WTC11 (cell line): Measurements from ENCODE around the gene IPO11. TPM values are rescaled to one million over a fixed set of nuclear protein-coding genes. Genes with fewer than 3 reads are reported as not detected.

ENCODE experiments used
- ATAC-seq: fragments of 200-7000 bp; cut with Tn5 transposase; 2 replicates; pipeline ENCODE4 v1.10.0; 2021; ENCODE audit warnings: mild to moderate bottlenecking, moderate library complexity
- CTCF ChIA-PET: fragments of 300-600 bp; sonication (Branson Sonifier 250); formaldehyde crosslinking; loops from one replicate; lab custom pipeline; 2021; ENCODE audit warnings: antibody characterized with exemption; lab: Charles Lee
- POLR2A ChIA-PET: fragments of 350-600 bp; sonication (Branson Sonifier 250); formaldehyde crosslinking; loops from one replicate; lab custom pipeline; 2021; ENCODE audit warnings: antibody characterized with exemption; lab: Charles Lee
- DNase-seq: peaks from one replicate; pipeline ENCODE4 v3.0.0; 2021; ENCODE audit warnings: low spot score
- H3K27ac Mint-ChIP-seq: 2 replicates; pipeline ENCODE4 v1.8.0; 2021; ENCODE audit warnings: mixed read lengths
- H3K27me3 Mint-ChIP-seq: 2 replicates; pipeline ENCODE4 v1.8.0; 2021; ENCODE audit warnings: low read depth, mild to moderate bottlenecking, moderate library complexity, mixed read lengths
- H3K36me3 Mint-ChIP-seq: 2 replicates; pipeline ENCODE4 v1.8.0; 2021; ENCODE audit warnings: mixed read lengths
- H3K4me1 Mint-ChIP-seq: 2 replicates; pipeline ENCODE4 v1.8.0; 2022; ENCODE audit warnings: mixed read lengths
- H3K4me3 Mint-ChIP-seq: 2 replicates; pipeline ENCODE4 v1.8.0; 2021; ENCODE audit warnings: mild to moderate bottlenecking, moderate library complexity, mixed read lengths
- H3K9me3 Mint-ChIP-seq: 2 replicates; pipeline ENCODE4 v1.8.0; 2021; ENCODE audit warnings: mixed read lengths
- AFF4 ChIP-seq: sonication (generic); formaldehyde crosslinking; IDR thresholded peaks from 2 replicates; pipeline ENCODE4 v1.8.1; 2023; ENCODE audit warnings: mild to moderate bottlenecking, missing genetic modification reagents, borderline replicate concordance
- ATF1 ChIP-seq: sonication (generic); formaldehyde crosslinking; IDR thresholded peaks from 2 replicates; pipeline ENCODE4 v1.8.1; 2023; ENCODE audit warnings: mild to moderate bottlenecking, moderate library complexity, missing genetic modification reagents
- ETV6 ChIP-seq: sonication (generic); formaldehyde crosslinking; IDR thresholded peaks from 2 replicates; pipeline ENCODE4 v1.8.1; 2022; ENCODE audit warnings: mild to moderate bottlenecking, missing genetic modification reagents
- FOXJ3 ChIP-seq: sonication (generic); formaldehyde crosslinking; IDR thresholded peaks from 2 replicates; pipeline ENCODE4 v1.9.0; 2021; ENCODE audit warnings: missing genetic modification reagents, mild to moderate bottlenecking, borderline replicate concordance
- FOXK1 ChIP-seq: sonication (generic); formaldehyde crosslinking; IDR thresholded peaks from 2 replicates; pipeline ENCODE4 v1.8.0; 2022; ENCODE audit warnings: mild to moderate bottlenecking, moderate library complexity, missing genetic modification reagents
- FOXP4 ChIP-seq: sonication (generic); formaldehyde crosslinking; IDR thresholded peaks from 2 replicates; pipeline ENCODE4 v1.8.0; 2022; ENCODE audit warnings: mild to moderate bottlenecking, missing genetic modification reagents
- GRHL2 ChIP-seq: fragments of 250-450 bp; sonication (Bioruptor Pico); IDR thresholded peaks from 2 replicates; pipeline ENCODE4 v1.8.0; 2022; ENCODE audit warnings: mild to moderate bottlenecking, moderate library complexity; ENCODE audit not compliant: insufficient replicate concordance, severe bottlenecking
- GTF2I ChIP-seq: fragments of 250-450 bp; sonication (Bioruptor Pico); conservative IDR thresholded peaks from 2 replicates; pipeline ENCODE4 v1.4.0; 2021; ENCODE audit warnings: mild to moderate bottlenecking
- MXD4 ChIP-seq: fragments of 250-450 bp; sonication (Bioruptor Pico); IDR thresholded peaks from 2 replicates; pipeline ENCODE4 v1.8.0; 2021; ENCODE audit warnings: mild to moderate bottlenecking, moderate library complexity, borderline replicate concordance
- NFATC4 ChIP-seq: fragments of 250-450 bp; sonication (Bioruptor Pico); IDR thresholded peaks from 2 replicates; pipeline ENCODE4 v1.9.0; 2021; ENCODE audit warnings: mild to moderate bottlenecking
- OVOL2 ChIP-seq: fragments of 250-450 bp; sonication (Bioruptor Pico); IDR thresholded peaks from 2 replicates; pipeline ENCODE4 v1.9.0; 2021; ENCODE audit warnings: mild to moderate bottlenecking, borderline replicate concordance
- SOX15 ChIP-seq: fragments of 250-450 bp; sonication (Bioruptor Pico); IDR thresholded peaks from 2 replicates; pipeline ENCODE4 v1.9.0; 2021; ENCODE audit warnings: mild to moderate bottlenecking
- ZBTB21 ChIP-seq: sonication (generic); formaldehyde crosslinking; IDR thresholded peaks from 2 replicates; pipeline ENCODE4 v1.8.1; 2023; ENCODE audit warnings: mild to moderate bottlenecking, missing genetic modification reagents, borderline replicate concordance
- ZNF121 ChIP-seq: sonication (generic); formaldehyde crosslinking; IDR thresholded peaks from 2 replicates; pipeline ENCODE4 v1.8.0; 2023; ENCODE audit warnings: missing genetic modification reagents
- ZNF138 ChIP-seq: sonication (generic); formaldehyde crosslinking; conservative IDR thresholded peaks from 2 replicates; pipeline ENCODE4 v1.8.1; 2022; ENCODE audit warnings: mild to moderate bottlenecking, moderate library complexity, missing genetic modification reagents
- ZNF396 ChIP-seq: fragments of 250-450 bp; sonication (Bioruptor Pico); IDR thresholded peaks from 2 replicates; pipeline ENCODE4 v1.8.0; 2021; ENCODE audit warnings: mild to moderate bottlenecking, moderate library complexity, borderline replicate concordance
- total RNA-seq: library from RNA; stranded (reverse); gene quantifications from 3 replicates; pipeline ENCODE4 v1.2.3, GENCODE V29; 2021
- TF ChIP-seq, protein P1 (sequence below): sonication (generic); formaldehyde crosslinking; IDR thresholded peaks from 2 replicates; pipeline ENCODE4 v1.8.0; 2022; ENCODE audit warnings: missing genetic modification reagents

The IPO11 gene
- total RNA-seq, 1 experiment from 2014 or later: 61.9 TPM

DNA sequence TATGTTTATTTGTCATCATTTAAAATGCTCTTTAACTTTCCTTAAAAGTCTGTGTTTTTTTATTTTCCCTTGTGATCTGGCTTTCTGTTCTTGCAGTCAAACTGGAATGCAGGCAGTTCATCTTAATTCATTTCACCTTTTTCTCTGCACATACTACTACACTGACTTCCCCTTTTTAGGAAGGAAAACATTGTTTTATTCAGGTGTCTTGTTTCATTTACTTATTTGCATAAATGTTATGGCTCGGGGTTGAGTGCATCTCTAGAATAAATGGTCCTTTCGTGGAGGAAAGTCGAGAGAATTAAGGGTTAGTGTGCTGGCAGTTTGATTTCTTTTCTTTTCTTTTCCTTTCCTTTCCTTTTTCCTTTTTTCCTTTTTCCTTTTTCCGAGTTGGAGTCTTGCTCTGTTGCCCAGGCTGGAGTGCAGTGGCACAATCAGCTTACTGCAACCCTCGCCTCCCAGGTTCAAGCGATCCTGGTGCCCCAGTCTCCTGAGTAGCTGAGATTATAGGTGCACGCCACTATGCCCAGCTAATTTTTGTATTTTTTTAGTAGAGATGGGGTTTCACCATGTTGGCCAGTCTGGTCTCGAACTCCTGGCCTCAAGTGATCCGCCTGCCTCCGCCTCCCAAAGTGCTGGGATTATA lies 90.0 kb downstream of the IPO11 start:
- Mint-ChIP-seq H3K9me3 (no peaks in the 10 kb centered on the region), H3K4me3 (no peak overlapping the region), H3K27me3 (no peaks in the 10 kb centered on the region), H3K27ac (peak overlapping the region; percentile 9; the same call in 1 of the 2 replicates), H3K4me1 (peaks cover 6% of the 10 kb centered on the region), H3K36me3 (peaks cover 16% of the 10 kb centered on the region; the same call in 1 of the 2 replicates)
- POLR2A ChIA-PET: no interaction called here
- CTCF ChIA-PET: no interaction called here
- TF ChIP-seq ZNF121 (CRISPR knock-in tag) (peak; percentile 71; the same call in 1 of the 2 replicates), GRHL2 (CRISPR knock-in tag) (no peak)
- DNase-seq: no peak
- ATAC-seq: no peak

DNA sequence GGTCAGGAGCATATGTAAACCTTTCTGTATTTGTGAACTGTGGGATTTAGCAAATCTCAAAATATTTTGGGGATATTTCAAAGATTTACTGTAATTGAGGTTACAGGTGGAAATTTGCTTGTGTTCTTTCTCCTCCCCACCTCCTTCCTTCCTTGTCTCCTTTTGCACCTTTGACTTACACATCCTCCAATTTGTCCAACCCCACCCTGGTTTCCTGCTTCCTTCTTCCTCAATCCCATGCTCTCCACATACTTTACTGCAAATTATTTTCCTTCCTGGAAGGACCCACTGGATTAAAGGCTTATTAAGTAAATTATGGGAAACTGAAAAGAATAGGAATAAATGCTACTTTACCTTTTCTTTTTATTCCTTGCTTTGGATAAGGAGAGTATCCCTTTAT lies 91.6 kb downstream of the IPO11 start:
- Mint-ChIP-seq H3K9me3 (peaks cover 4% of the 10 kb centered on the region), H3K4me3 (no peak overlapping the region), H3K27ac (no peak overlapping the region), H3K36me3 (peaks cover 24% of the 10 kb centered on the region), H3K4me1 (peaks cover 6% of the 10 kb centered on the region), H3K27me3 (no peaks in the 10 kb centered on the region)
- ChIA-PET POLR2A (no interaction called here), CTCF (no interaction called here)
- no peak for ATAC-seq
- no peak for TF ChIP-seq SOX15
- TF ChIP-seq FOXJ3: no peak
- no peak for TF ChIP-seq AFF4 (CRISPR knock-in tag)
- TF ChIP-seq, protein P1, sequence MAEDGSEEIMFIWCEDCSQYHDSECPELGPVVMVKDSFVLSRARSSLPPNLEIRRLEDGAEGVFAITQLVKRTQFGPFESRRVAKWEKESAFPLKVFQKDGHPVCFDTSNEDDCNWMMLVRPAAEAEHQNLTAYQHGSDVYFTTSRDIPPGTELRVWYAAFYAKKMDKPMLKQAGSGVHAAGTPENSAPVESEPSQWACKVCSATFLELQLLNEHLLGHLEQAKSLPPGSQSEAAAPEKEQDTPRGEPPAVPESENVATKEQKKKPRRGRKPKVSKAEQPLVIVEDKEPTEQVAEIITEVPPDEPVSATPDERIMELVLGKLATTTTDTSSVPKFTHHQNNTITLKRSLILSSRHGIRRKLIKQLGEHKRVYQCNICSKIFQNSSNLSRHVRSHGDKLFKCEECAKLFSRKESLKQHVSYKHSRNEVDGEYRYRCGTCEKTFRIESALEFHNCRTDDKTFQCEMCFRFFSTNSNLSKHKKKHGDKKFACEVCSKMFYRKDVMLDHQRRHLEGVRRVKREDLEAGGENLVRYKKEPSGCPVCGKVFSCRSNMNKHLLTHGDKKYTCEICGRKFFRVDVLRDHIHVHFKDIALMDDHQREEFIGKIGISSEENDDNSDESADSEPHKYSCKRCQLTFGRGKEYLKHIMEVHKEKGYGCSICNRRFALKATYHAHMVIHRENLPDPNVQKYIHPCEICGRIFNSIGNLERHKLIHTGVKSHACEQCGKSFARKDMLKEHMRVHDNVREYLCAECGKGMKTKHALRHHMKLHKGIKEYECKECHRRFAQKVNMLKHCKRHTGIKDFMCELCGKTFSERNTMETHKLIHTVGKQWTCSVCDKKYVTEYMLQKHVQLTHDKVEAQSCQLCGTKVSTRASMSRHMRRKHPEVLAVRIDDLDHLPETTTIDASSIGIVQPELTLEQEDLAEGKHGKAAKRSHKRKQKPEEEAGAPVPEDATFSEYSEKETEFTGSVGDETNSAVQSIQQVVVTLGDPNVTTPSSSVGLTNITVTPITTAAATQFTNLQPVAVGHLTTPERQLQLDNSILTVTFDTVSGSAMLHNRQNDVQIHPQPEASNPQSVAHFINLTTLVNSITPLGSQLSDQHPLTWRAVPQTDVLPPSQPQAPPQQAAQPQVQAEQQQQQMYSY: no peak
- no peak for TF ChIP-seq ETV6 (CRISPR knock-in tag)
- TF ChIP-seq FOXK1: no peak
- no peak for TF ChIP-seq ATF1 (CRISPR knock-in tag)
- no peak for TF ChIP-seq NFATC4 (CRISPR knock-in tag)
- no peak for TF ChIP-seq MXD4 (CRISPR knock-in tag)
- TF ChIP-seq ZBTB21 (CRISPR knock-in tag): no peak
- TF ChIP-seq ZNF396 (CRISPR knock-in tag): no peak
- TF ChIP-seq OVOL2 (CRISPR knock-in tag): no peak
- TF ChIP-seq ZNF138 (CRISPR knock-in tag): no peak
- TF ChIP-seq GTF2I (CRISPR knock-in tag): no peak
- no peak for TF ChIP-seq FOXP4 (CRISPR knock-in tag)
- TF ChIP-seq GRHL2 (CRISPR knock-in tag): no peak
- DNase-seq: no peak
